Large intestine (tissue), 3 donors: ENCODE measurements around the gene AGTRAP. TPM values are rescaled to one million over a fixed set of nuclear protein-coding genes. Genes with fewer than 3 reads are reported as not detected.

Source experiments
- DNase-seq, 2 donors: peaks; one replicate each; pipeline versions ENCODE4 v3.0.0 to v3.0.0-alpha.2; 2013
- H3K27ac ChIP-seq: one replicate; pipeline ENCODE4 v1.5.1; 2013; ENCODE audit warnings: low read length
- H3K27me3 ChIP-seq: 2 replicates; pipeline ENCODE4 v1.6.1; 2013; ENCODE audit warnings: low read length; ENCODE audit not compliant: control insufficient read depth, insufficient read depth
- H3K36me3 ChIP-seq: 2 replicates; pipeline ENCODE4 v1.6.1; 2013; ENCODE audit warnings: low read length; ENCODE audit not compliant: control insufficient read depth, insufficient read depth
- H3K4me1 ChIP-seq: one replicate; pipeline ENCODE4 v1.6.1; 2013; ENCODE audit warnings: low read length; ENCODE audit not compliant: control insufficient read depth, insufficient read depth
- H3K4me3 ChIP-seq: one replicate; pipeline ENCODE4 v1.5.1; 2013; ENCODE audit warnings: low read length
- H3K9me3 ChIP-seq: one replicate; pipeline ENCODE4 v1.6.1; 2013; ENCODE audit warnings: mild to moderate bottlenecking, low read depth, low read length, moderate library complexity; ENCODE audit not compliant: control insufficient read depth
- WGBS: methylation state at CpG from one replicate; pipeline ENCODE4 v1.1.5; 2013; ENCODE audit warnings: low lambda C conversion rate; ENCODE audit not compliant: insufficient coverage; 5-methylcytosine and 5-hydroxymethylcytosine counted together
- polyA plus RNA-seq: library from polyadenylated mRNA; unstranded; fragments of 120-200 nt; gene quantifications from one replicate; pipeline ENCODE4 v1.2.1, GENCODE V29; 2013

AGTRAP gene
- polyA plus RNA-seq, 1 donor = 21.5 TPM

DNA sequence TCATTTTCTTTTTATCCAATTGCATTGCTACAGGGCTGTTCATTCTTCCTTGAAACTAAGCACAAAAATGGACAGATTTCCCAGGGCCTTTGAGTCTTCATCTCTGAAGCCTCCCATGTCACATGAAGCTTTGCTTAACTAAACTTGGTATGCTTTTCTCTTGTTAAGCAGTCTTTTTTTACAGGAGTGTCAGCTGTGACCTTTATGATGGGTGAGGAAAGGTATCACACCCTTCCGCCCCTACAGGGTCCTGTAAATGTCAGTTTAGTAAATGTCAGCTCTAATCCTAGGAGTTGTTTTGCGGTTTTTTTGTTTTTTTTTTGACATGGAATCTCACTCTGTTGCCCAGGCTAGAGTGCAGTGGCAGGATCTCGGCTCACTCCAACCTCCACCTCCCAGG lies 2.6 kb upstream of the AGTRAP start:
- H3K27me3 ChIP-seq = no peaks in the 10 kb centered on the region
- no peak overlapping the region for H3K4me3 ChIP-seq
- WGBS = 100% methylated on average over 1 of the region's 3 CpGs
- peaks cover 5% of the 10 kb centered on the region for H3K9me3 ChIP-seq
- H3K4me1 ChIP-seq = peaks cover 14% of the 10 kb centered on the region
- DNase-seq = no peak
- H3K27ac ChIP-seq = no peak overlapping the region
- H3K36me3 ChIP-seq = no peaks in the 10 kb centered on the region

GRCh38 chr1:11735531-11735853 lies 444 bp upstream of the AGTRAP start:
- Histone ChIP-seq H3K27me3 (no peaks in the 10 kb centered on the region), H3K36me3 (no peaks in the 10 kb centered on the region), H3K4me3 (peak overlapping the region; percentile 98), H3K27ac (no peak overlapping the region), H3K4me1 (peaks cover 14% of the 10 kb centered on the region), H3K9me3 (peaks cover 5% of the 10 kb centered on the region)
- DNase-seq = peak in 1 of 2 donors; percentile 8
- WGBS = no CpG with 5 or more reads among the region's 4 CpGs

DNA sequence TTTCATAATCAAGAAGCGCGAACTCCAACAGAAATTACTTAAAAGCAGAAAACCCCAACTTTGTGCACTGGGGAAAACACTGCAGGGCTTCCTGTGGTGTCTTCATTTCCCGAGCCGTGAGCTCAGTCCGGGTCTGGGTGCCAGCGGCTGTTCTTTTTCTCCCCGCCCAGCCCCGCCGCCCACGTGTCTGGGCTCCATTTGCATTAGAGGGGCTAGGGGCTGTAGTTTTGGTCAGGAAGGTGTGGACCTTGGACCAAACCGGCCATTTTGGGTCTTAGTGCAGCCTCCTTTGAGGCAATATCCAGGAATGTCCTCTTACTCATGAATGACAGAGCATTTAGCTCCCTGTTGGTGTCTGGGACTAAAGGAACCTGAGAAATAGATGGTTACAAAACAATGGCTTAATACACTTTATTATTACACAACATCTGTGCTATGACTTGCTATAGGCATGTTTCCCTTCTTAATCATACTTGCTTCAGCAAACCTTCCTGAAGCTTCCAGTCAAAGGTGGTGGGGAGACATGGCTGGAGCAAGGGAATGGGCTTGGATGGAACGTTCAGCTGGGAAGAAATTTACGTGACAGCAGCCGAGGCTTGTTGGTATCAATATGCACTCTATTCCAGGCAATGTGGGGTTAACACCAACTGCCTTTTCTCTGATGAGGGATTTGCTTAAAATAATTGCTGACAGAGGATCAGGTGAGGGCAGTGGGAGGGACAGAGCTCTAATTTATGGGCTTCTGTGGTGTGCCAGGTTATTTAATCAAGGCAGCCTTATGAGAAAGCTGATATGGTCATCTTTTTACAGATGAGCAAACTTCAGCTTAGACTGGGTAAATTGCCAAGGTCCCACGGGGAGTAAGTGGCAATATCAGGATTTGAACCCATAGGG lies 1.1 kb downstream of the AGTRAP start:
- DNase-seq = peak in 1 of 2 donors; percentile 66
- Histone ChIP-seq H3K9me3 (peaks cover 5% of the 10 kb centered on the region), H3K4me3 (peak overlapping the region; percentile 98), H3K27ac (peak overlapping the region; percentile 69), H3K36me3 (no peaks in the 10 kb centered on the region), H3K27me3 (no peaks in the 10 kb centered on the region), H3K4me1 (peaks cover 9% of the 10 kb centered on the region)
- WGBS = no CpG with 5 or more reads among the region's 15 CpGs

GRCh38 chr1:11738096-11738495 lies 2.2 kb downstream of the AGTRAP start:
- no peak overlapping the region for H3K4me3 ChIP-seq
- no peaks in the 10 kb centered on the region for H3K36me3 ChIP-seq
- H3K27ac ChIP-seq = no peak overlapping the region
- no CpG with 5 or more reads among the region's 2 CpGs for WGBS
- H3K27me3 ChIP-seq = no peaks in the 10 kb centered on the region
- peaks cover 7% of the 10 kb centered on the region for H3K4me1 ChIP-seq
- H3K9me3 ChIP-seq = peaks cover 5% of the 10 kb centered on the region
- no peak for DNase-seq

DNA sequence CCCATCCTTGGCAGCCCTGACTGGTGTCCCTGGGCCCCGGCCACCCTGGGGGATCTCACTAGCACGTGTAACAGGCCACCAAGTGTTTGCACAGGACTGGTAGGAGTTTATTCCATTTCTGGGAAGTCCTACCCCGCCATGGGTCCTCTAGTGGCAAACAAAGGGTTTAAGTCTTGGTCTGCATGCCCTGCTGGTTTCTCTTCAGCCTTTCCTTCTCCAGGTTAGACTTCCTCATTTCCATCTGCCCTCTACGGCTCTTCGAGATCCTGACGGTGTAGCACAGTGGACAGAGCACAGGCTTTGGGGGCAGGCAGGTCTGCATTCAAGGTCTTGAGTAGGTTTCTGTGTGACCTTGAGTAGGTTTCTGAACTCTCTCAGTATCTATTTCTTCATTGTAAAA lies 2.8 kb downstream of the AGTRAP start:
- no peak overlapping the region for H3K4me3 ChIP-seq
- H3K4me1 ChIP-seq = peaks cover 7% of the 10 kb centered on the region
- DNase-seq = no peak
- H3K27ac ChIP-seq = no peak overlapping the region
- no peaks in the 10 kb centered on the region for H3K27me3 ChIP-seq
- H3K36me3 ChIP-seq = no peaks in the 10 kb centered on the region
- H3K9me3 ChIP-seq = peaks cover 5% of the 10 kb centered on the region
- WGBS = 100% methylated on average over 1 of the region's 6 CpGs

DNA sequence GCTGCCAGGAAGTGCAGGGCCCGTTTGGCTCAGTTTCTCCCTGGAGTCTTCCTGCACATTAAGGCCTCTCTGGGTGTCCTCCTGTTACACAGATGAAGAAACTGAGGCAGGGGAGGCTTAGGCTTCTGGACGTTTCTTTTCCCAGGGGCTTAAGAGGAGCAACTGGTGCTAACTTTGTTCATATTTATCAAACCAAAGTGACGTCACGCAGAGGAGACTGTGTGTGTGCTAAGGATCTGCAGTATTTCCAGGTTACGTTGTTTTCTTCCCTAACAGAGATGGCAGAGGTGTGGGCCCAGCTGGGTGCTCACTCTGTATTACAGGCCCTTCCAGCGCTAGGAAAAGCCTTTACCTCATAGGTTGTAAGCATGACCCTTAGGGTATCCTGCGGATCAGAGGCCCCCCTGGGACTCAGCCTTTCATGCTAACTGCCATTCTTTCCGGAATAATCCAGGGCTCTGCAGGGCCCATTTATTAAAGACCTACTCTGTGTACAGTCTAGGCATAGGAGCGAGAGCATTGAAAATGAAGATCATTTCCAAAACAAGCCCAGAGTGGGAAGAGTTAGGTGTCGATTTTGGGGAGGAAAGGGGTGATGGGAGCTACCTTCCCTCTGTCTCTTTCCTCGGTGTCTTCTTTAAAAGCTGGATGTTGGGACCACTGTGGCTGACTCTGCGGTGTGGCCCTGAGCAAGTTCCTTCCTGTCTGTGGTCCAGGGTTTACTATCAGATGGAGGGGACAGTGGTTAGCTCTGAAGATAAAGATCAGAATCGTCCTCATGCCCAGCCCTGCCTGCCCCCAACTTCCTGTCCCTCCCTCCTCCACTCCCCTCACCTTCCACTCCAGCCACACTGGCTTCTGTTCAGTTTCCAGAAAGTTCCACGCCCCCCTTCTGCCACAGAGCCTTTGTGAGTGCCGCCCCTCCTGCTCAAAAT lies 4.6 kb downstream of the AGTRAP start:
- DNase-seq = no peak
- Histone ChIP-seq H3K4me3 (no peak overlapping the region), H3K27me3 (no peaks in the 10 kb centered on the region), H3K4me1 (peaks cover 7% of the 10 kb centered on the region), H3K27ac (no peak overlapping the region), H3K36me3 (no peaks in the 10 kb centered on the region), H3K9me3 (peaks cover 5% of the 10 kb centered on the region)
- WGBS = no CpG with 5 or more reads among the region's 15 CpGs

GRCh38 chr1:11741482-11741881 lies 5.5 kb downstream of the AGTRAP start:
- Histone ChIP-seq H3K27me3 (no peaks in the 10 kb centered on the region), H3K4me3 (no peak overlapping the region), H3K27ac (no peak overlapping the region), H3K36me3 (peaks cover 5% of the 10 kb centered on the region), H3K9me3 (no peaks in the 10 kb centered on the region), H3K4me1 (peaks cover 4% of the 10 kb centered on the region)
- no CpG with 5 or more reads among the region's 4 CpGs for WGBS
- DNase-seq = no peak

DNA sequence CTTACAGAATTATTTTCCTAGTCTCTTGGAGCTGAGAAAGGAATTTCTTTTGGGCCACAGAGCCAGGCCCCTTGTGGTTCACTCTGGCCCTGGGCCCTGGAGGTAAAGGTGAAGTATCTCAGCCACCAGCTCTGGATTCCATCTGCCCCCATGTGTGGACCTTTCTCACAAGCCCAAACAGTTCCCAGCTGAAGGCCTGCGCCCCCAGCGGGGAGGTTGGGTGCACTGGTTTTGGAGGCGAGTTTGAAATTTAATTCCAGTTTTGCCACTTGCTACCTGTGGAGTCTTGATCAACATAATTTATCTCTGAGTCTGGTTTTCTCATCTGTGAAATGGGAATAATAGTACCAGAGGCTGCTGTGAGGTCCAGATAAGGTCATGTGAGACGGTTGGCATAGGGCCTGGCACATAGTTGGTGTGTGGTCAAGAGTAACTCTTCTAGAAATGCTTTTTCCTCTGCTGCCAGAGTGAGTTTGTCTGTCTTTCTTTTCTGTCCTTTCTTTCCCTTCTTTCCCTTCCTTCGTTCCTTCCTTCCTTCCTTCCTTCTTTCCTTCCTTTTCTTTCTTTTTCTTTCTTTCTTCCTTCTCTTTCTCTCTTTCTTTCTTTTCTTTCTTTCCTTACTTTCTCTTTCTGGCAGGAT lies 6.1 kb downstream of the AGTRAP start:
- no peak overlapping the region for H3K27ac ChIP-seq

GRCh38 chr1:11744287-11744686 lies 8.4 kb downstream of the AGTRAP start:
- Histone ChIP-seq H3K4me1 (no peaks in the 10 kb centered on the region), H3K9me3 (no peaks in the 10 kb centered on the region), H3K4me3 (no peak overlapping the region), H3K36me3 (peaks cover 14% of the 10 kb centered on the region), H3K27ac (no peak overlapping the region), H3K27me3 (no peaks in the 10 kb centered on the region)
- DNase-seq = no peak
- 100% methylated on average over 1 of the region's 9 CpGs for WGBS

More for the DNA sequence above, 6.1 kb downstream of the AGTRAP start:
- H3K4me3 ChIP-seq = no peak overlapping the region
- no peaks in the 10 kb centered on the region for H3K27me3 ChIP-seq
- WGBS = 89% methylated on average over 1 of the region's 5 CpGs
- H3K4me1 ChIP-seq = peaks cover 4% of the 10 kb centered on the region
- DNase-seq = no peak
- no peaks in the 10 kb centered on the region for H3K9me3 ChIP-seq
- H3K36me3 ChIP-seq = peaks cover 5% of the 10 kb centered on the region

GRCh38 chr1:11746092-11746491 lies 10.2 kb downstream of the AGTRAP start:
- no peak for DNase-seq
- H3K27me3 ChIP-seq = no peaks in the 10 kb centered on the region
- no CpG with 5 or more reads among the region's 6 CpGs for WGBS
- H3K4me1 ChIP-seq = no peaks in the 10 kb centered on the region
- H3K36me3 ChIP-seq = peaks cover 28% of the 10 kb centered on the region
- no peaks in the 10 kb centered on the region for H3K9me3 ChIP-seq
- no peak overlapping the region for H3K27ac ChIP-seq
- no peak overlapping the region for H3K4me3 ChIP-seq
